Inferior parietal cortex (tissue), 1 donor: ENCODE results near the gene VKORC1.

Source experiments
- DNase-seq: peaks from one replicate; pipeline ENCODE4 v3.0.0-alpha.2; 2016; ENCODE audit errors: extremely low spot score

The VKORC1 gene

GRCh38 chr16:31063495-31063842 is 31.1 kb downstream of the VKORC1 start:
- no peak for DNase-seq

- no peak for DNase-seq
Measured at GRCh38 chr16:31061813-31062440, 32.7 kb downstream of the VKORC1 start.

- DNase-seq: no peak
Measured at GRCh38 chr16:31061126-31061812, 33.3 kb downstream of the VKORC1 start.

GRCh38 chr16:31055613-31056012 is 39.0 kb downstream of the VKORC1 start:
- no peak for DNase-seq

GRCh38 chr16:31052114-31052513 is 42.5 kb downstream of the VKORC1 start:
- DNase-seq: no peak

- DNase-seq: no peak
Measured at GRCh38 chr16:31050280-31051030, 44.1 kb downstream of the VKORC1 start.

GRCh38 chr16:31043898-31044481 is 50.6 kb downstream of the VKORC1 start:
- DNase-seq: no peak

- no peak for DNase-seq
Measured at GRCh38 chr16:31043352-31043751, 51.2 kb downstream of the VKORC1 start.

- DNase-seq: no peak
Measured at GRCh38 chr16:31042866-31043265, 51.7 kb downstream of the VKORC1 start.
